Loucy (cell line): ENCODE measurements around the gene MPRIP.
"Not testable (repeated sequence)": the region's sequence is repeated elsewhere in the genome, so short reads cannot be mapped to it uniquely, and the experiment has no call there.

Source experiments
- H2AFZ ChIP-seq: fragments of 200-600 bp; sonication (generic); 2 replicates; pipeline ENCODE4 v1.6.0; 2016; ENCODE audit warnings: antibody characterized with exemption, mild to moderate bottlenecking, low read length, moderate library complexity
- H3F3A ChIP-seq: fragments of 200-600 bp; 2 replicates; pipeline ENCODE4 v1.6.0; 2016; ENCODE audit warnings: antibody characterized with exemption, low read depth, mild to moderate bottlenecking
- H3K27me3 ChIP-seq: fragments of 200-600 bp; sonication (generic); 2 replicates; pipeline ENCODE4 v1.6.1; 2014; ENCODE audit warnings: low read length, mild to moderate bottlenecking; ENCODE audit not compliant: insufficient read depth, poor library complexity, severe bottlenecking
- H3K36me3 ChIP-seq: fragments of 200-600 bp; sonication (generic); 2 replicates; pipeline ENCODE4 v1.6.1; 2016; ENCODE audit warnings: low read length; ENCODE audit not compliant: insufficient read depth
- H3K4me1 ChIP-seq: fragments of 200-600 bp; sonication (generic); 2 replicates; pipeline ENCODE4 v1.5.1; 2014; ENCODE audit warnings: low read length, mild to moderate bottlenecking; ENCODE audit not compliant: insufficient read depth, poor library complexity, severe bottlenecking
- H3K4me2 ChIP-seq: fragments of 200-600 bp; sonication (generic); 2 replicates; pipeline ENCODE4 v1.6.0; 2014; ENCODE audit warnings: antibody characterized with exemption, low read length, low read depth, mild to moderate bottlenecking; ENCODE audit not compliant: poor library complexity, severe bottlenecking
- H3K4me3 ChIP-seq: fragments of 200-600 bp; sonication (generic); 2 replicates; pipeline ENCODE4 v1.5.1; 2014; ENCODE audit warnings: low read length, mild to moderate bottlenecking, mixed read lengths; ENCODE audit not compliant: poor library complexity, severe bottlenecking
- H3K79me2 ChIP-seq: fragments of 200-600 bp; sonication (generic); 2 replicates; pipeline ENCODE4 v1.6.1; 2014; ENCODE audit warnings: low read length; ENCODE audit not compliant: insufficient read depth
- H3K9ac ChIP-seq: fragments of 200-600 bp; sonication (generic); 2 replicates; pipeline ENCODE4 v1.6.0; 2014; ENCODE audit warnings: mild to moderate bottlenecking, low read depth, low read length, moderate library complexity; ENCODE audit not compliant: poor library complexity, severe bottlenecking
- H3K9me2 ChIP-seq: fragments of 200-600 bp; sonication (generic); replicated peaks from 2 replicates; pipeline ENCODE4 v1.6.1; 2016; ENCODE audit warnings: low read depth, low read length, mixed read lengths
- H3K9me3 ChIP-seq: fragments of 200-600 bp; sonication (generic); 2 replicates; pipeline ENCODE4 v1.6.1; 2014; ENCODE audit warnings: mild to moderate bottlenecking, antibody characterized with exemption, low read length, low read depth; ENCODE audit not compliant: insufficient read depth
- H4K20me1 ChIP-seq: fragments of 200-600 bp; sonication (generic); 2 replicates; pipeline ENCODE4 v1.6.0; 2014; ENCODE audit warnings: antibody characterized with exemption, low read length, mild to moderate bottlenecking; ENCODE audit not compliant: insufficient read depth, poor library complexity, severe bottlenecking
- CTCF ChIP-seq: fragments of 200-600 bp; sonication (generic); conservative IDR thresholded peaks from 2 replicates; pipeline ENCODE4 v1.5.1; 2014; ENCODE audit warnings: mild to moderate bottlenecking, antibody characterized with exemption, low read length
- EZH2phosphoT487 ChIP-seq: fragments of 200-600 bp; IDR thresholded peaks from 2 replicates; pipeline ENCODE4 v1.6.1; 2018; ENCODE audit warnings: antibody characterized with exemption, mild to moderate bottlenecking, moderate library complexity, borderline replicate concordance

The MPRIP gene

GRCh38 chr17:17042384-17042736 lies at the start of gene MPRIP:
Gene MPRIP, plus strand, starts transcription at chr17:17042457. Its CDS starts 392 bp downstream, at chr17:17042849.
- Histone ChIP-seq H4K20me1 (peaks cover 42% of the 10 kb centered on the region), H3K4me2 (peak within 1 kb of the TSS; percentile 98)

GRCh38 chr17:16994631-16995030 lies 47.6 kb upstream of the MPRIP start:
- no peak overlapping the region for H3K4me3 ChIP-seq
- no peaks in the 10 kb centered on the region for H3K27me3 ChIP-seq
- H4K20me1 ChIP-seq = no peaks in the 10 kb centered on the region
- TF ChIP-seq CTCF (no peak), EZH2phosphoT487 (no peak)
- H3K79me2 ChIP-seq = no peaks in the 10 kb centered on the region
- no peak overlapping the region for H3K9ac ChIP-seq
- no peak overlapping the region for H2AFZ ChIP-seq
- no peaks in the 10 kb centered on the region for H3F3A ChIP-seq
- H3K9me2 ChIP-seq = no peaks in the 10 kb centered on the region
- no peaks in the 10 kb centered on the region for H3K9me3 ChIP-seq
- peaks cover 7% of the 10 kb centered on the region for H3K4me1 ChIP-seq
- no peaks in the 10 kb centered on the region for H3K36me3 ChIP-seq
- no peak overlapping the region for H3K4me2 ChIP-seq

More at GRCh38 chr17:17042384-17042736, at the start of gene MPRIP:
- TF ChIP-seq CTCF (no peak), EZH2phosphoT487 (no peak)
- H3F3A ChIP-seq = 0 out of 2 replicates have a peak, but pooled peaks cover 5% of the 10 kb centered on the region
- H2AFZ ChIP-seq = peak within 1 kb of the TSS; percentile 97
- no peaks in the 10 kb centered on the region for H3K27me3 ChIP-seq
- H3K9ac ChIP-seq = peak within 1 kb of the TSS; percentile 82
- peak within 1 kb of the TSS; percentile 80 for H3K4me3 ChIP-seq
- peaks cover 42% of the 10 kb centered on the region for H3K4me1 ChIP-seq
- no peaks in the 10 kb centered on the region for H3K9me2 ChIP-seq
- peaks cover 48% of the 10 kb centered on the region for H3K79me2 ChIP-seq
- H3K9me3 ChIP-seq = no peaks in the 10 kb centered on the region
- H3K36me3 ChIP-seq = no peaks in the 10 kb centered on the region

- no peaks in the 10 kb centered on the region for H3F3A ChIP-seq
- H3K4me1 ChIP-seq = peaks cover 3% of the 10 kb centered on the region
- no peaks in the 10 kb centered on the region for H3K79me2 ChIP-seq
Measured at GRCh38 chr17:16995930-16996329, 46.3 kb upstream of the MPRIP start.

GRCh38 chr17:16996726-16997125 lies 45.5 kb upstream of the MPRIP start:
- not testable (repeated sequence) for H3K27me3 ChIP-seq, H3K9me3 ChIP-seq, H3K9ac ChIP-seq, H3F3A ChIP-seq, H3K9me2 ChIP-seq, H3K36me3 ChIP-seq, H4K20me1 ChIP-seq, H3K4me1 ChIP-seq, H2AFZ ChIP-seq, H3K4me2 ChIP-seq, H3K4me3 ChIP-seq, H3K79me2 ChIP-seq

More at GRCh38 chr17:16995930-16996329, 46.3 kb upstream of the MPRIP start:
- H2AFZ ChIP-seq = no peak overlapping the region
- no peaks in the 10 kb centered on the region for H4K20me1 ChIP-seq
- no peaks in the 10 kb centered on the region for H3K27me3 ChIP-seq
- no peak overlapping the region for H3K9ac ChIP-seq
- no peak overlapping the region for H3K4me2 ChIP-seq
- no peaks in the 10 kb centered on the region for H3K9me2 ChIP-seq
- no peaks in the 10 kb centered on the region for H3K36me3 ChIP-seq
- TF ChIP-seq EZH2phosphoT487 (no peak), CTCF (no peak)
- H3K9me3 ChIP-seq = no peaks in the 10 kb centered on the region
- no peak overlapping the region for H3K4me3 ChIP-seq
